Right ventricle myocardium superior (tissue), 1 donor: ENCODE data around the gene ACP3. TPM values are rescaled to one million over a fixed set of nuclear protein-coding genes. Genes with fewer than 3 reads are reported as not detected.
"Not testable (repeated sequence)": the region's sequence is repeated elsewhere in the genome, so short reads cannot be mapped to it uniquely, and the experiment has no call there.

Experiments
- ATAC-seq: fragments of 200-7000 bp; cut with Tn5 transposase; one replicate; pipeline ENCODE4 v1.9.1; 2020; ENCODE audit warnings: mild to moderate bottlenecking; ENCODE audit not compliant: poor library complexity
- DNase-seq: peaks from one replicate; pipeline ENCODE4 v3.0.0-alpha.2; 2020
- intact Hi-C: fragments of 100-400 bp; cut with DNase I; formaldehyde crosslinking; loops from one replicate; pipeline ENCODE4 v1.11.2; 2022
- total RNA-seq: library from RNA; stranded (reverse); fragmentation: NEBNext Ultra II Directional; extraction: Animal tissue kit (Norgen Biotek cat#: 25700); gene quantifications from one replicate; pipeline ENCODE4 v1.2.1, GENCODE V29; 2021
- donor health status: DM: no; HTN: yes; CAD: no; lungs with severe emphysema.

The ACP3 gene
- total RNA-seq, 1 donor from 2014 or later, result 1.3 TPM

GRCh38 chr3:132395126-132395525 lies 77.9 kb downstream of the ACP3 start:
- intact Hi-C loops, result loop anchor here (5.0 kb wide), 2 partner anchors 43 to 138 kb away; no protein-coding TSS in a partner anchor
- DNase-seq, result no peak
- no peak for ATAC-seq

- DNase-seq, result no peak
- no peak for ATAC-seq
- intact Hi-C loops, result loop anchor here (5.0 kb wide), 2 partner anchors 44 to 139 kb away; no protein-coding TSS in a partner anchor
These were observed 79.0 kb downstream of the ACP3 start for GRCh38 chr3:132396255-132396654.

- ATAC-seq, DNase-seq: not testable (repeated sequence)
- intact Hi-C loops, result loop anchor here (5.0 kb wide), 2 partner anchors 44 to 139 kb away; no protein-coding TSS in a partner anchor
These were observed 79.6 kb downstream of the ACP3 start for GRCh38 chr3:132396776-132397175.

GRCh38 chr3:132399054-132399929 lies 82.1 kb downstream of the ACP3 start:
- intact Hi-C loops, result loop anchor here (5.0 kb wide), 2 partner anchors 47 to 142 kb away; no protein-coding TSS in a partner anchor
- peak; percentile 60 for ATAC-seq
- DNase-seq, result no peak

- intact Hi-C loops, result no loop called here
- DNase-seq (no peak), ATAC-seq (no peak)
These were observed 84.0 kb downstream of the ACP3 start for GRCh38 chr3:132401255-132401654.

- DNase-seq, result no peak
- intact Hi-C loops, result no loop called here
- ATAC-seq, result no peak
These were observed 87.1 kb downstream of the ACP3 start for GRCh38 chr3:132404276-132404675.

GRCh38 chr3:132405188-132405587 lies 88.0 kb downstream of the ACP3 start:
- intact Hi-C loops, result no loop called here
- no peak for DNase-seq
- peak; percentile 68 for ATAC-seq

GRCh38 chr3:132405609-132406299 lies 88.5 kb downstream of the ACP3 start:
- ATAC-seq (no peak), DNase-seq (no peak)
- intact Hi-C loops, result no loop called here

- ATAC-seq, result no peak
- no peak for DNase-seq
- intact Hi-C loops, result no loop called here
These were observed 89.4 kb downstream of the ACP3 start for GRCh38 chr3:132406587-132406986.

GRCh38 chr3:132407025-132407424 lies 89.8 kb downstream of the ACP3 start:
- DNase-seq (no peak), ATAC-seq (no peak)
- intact Hi-C loops, result no loop called here

Other genes with a start within 250 kb of the ACP3 start
- gene DNAJC13, start 100.1 kb downstream of the ACP3 start, total RNA-seq, result 25.7 TPM